H1 (cell line): ENCODE results near the gene GBX1. TPM values are rescaled to one million over a fixed set of nuclear protein-coding genes. Genes with fewer than 3 reads are reported as not detected.

Experiments
- CTCF ChIA-PET: fragments of 300-600 bp; sonication (Branson Sonifier 250); formaldehyde crosslinking; loops from one replicate; lab custom pipeline; 2021; ENCODE audit not compliant: partially characterized antibody; lab: Charles Lee
- POLR2A ChIA-PET: fragments of 300-600 bp; sonication (Branson Sonifier 250); formaldehyde crosslinking; loops from one replicate; lab custom pipeline; 2021; ENCODE audit warnings: inconsistent platforms; ENCODE audit not compliant: partially characterized antibody; lab: Charles Lee
- DNase-seq, 2 experiments: peaks; one replicate each; pipeline versions ENCODE4 v3.0.0 to v3.0.0-alpha.2; 2010 to 2022; ENCODE audit warnings: low spot score in 2 of 2, low read depth in 1 of 2, mixed read lengths in 1 of 2
- FAIRE-seq: peaks from 2 replicates; lab custom pipeline; 2011; peaks lifted over from hg19 to GRCh38; lab: Jason Lieb, UNC
- H2AFZ ChIP-seq: 2 replicates; pipeline ENCODE4 v1.8.1; 2012; ENCODE audit warnings: low read length, inconsistent platforms
- H2AK5ac ChIP-seq: 2 replicates; pipeline ENCODE4 v1.6.1; 2013; ENCODE audit warnings: low read depth, low read length
- H2BK120ac ChIP-seq: replicated peaks from 2 replicates; pipeline ENCODE3; 2013; ENCODE audit warnings: low read depth, low read length, inconsistent platforms
- H2BK12ac ChIP-seq: 2 replicates; pipeline ENCODE4 v1.6.1; 2013; ENCODE audit warnings: low read depth, low read length
- H2BK15ac ChIP-seq: 2 replicates; pipeline ENCODE4 v1.6.1; 2013; ENCODE audit warnings: low read length
- H2BK20ac ChIP-seq: 2 replicates; pipeline ENCODE4 v1.6.1; 2013; ENCODE audit warnings: low read length
- H2BK5ac ChIP-seq: 2 replicates; pipeline ENCODE4 v1.6.1; 2013; ENCODE audit warnings: low read depth, low read length
- H3K14ac ChIP-seq: 2 replicates; pipeline ENCODE4 v1.6.1; 2013; ENCODE audit warnings: inconsistent platforms; ENCODE audit not compliant: insufficient read length
- H3K18ac ChIP-seq: 2 replicates; pipeline ENCODE4 v1.6.1; 2013; ENCODE audit warnings: low read length; ENCODE audit errors: extremely low read depth
- H3K23ac ChIP-seq: 2 replicates; pipeline ENCODE4 v1.6.1; 2013; ENCODE audit warnings: inconsistent platforms; ENCODE audit not compliant: insufficient read length
- H3K23me2 ChIP-seq: 2 replicates; pipeline ENCODE4 v1.6.1; 2013; ENCODE audit warnings: low read depth, low read length
- H3K27ac ChIP-seq: 2 replicates; pipeline ENCODE4 v1.6.1; 2011; ENCODE audit warnings: low read depth, low read length, inconsistent platforms
- H3K27me3 ChIP-seq, 4 experiments: replicated peaks in 1 of 4; 1 replicate in 1 of 4; 2 replicates in 3 of 4; pipeline versions ENCODE4 v1.6.1 to v1.8.1; 2011 to 2013; ENCODE audit warnings: low read length in 3 of 4, mild to moderate bottlenecking in 3 of 4, inconsistent platforms in 2 of 4, mixed read lengths in 2 of 4, moderate library complexity in 1 of 4; ENCODE audit not compliant: control insufficient read depth in 3 of 4, insufficient read depth in 3 of 4; ENCODE audit errors: extremely low read depth in 1 of 4
- H3K36me3 ChIP-seq, 4 experiments: 2 replicates each; pipeline versions ENCODE4 v1.6.1 to v1.8.1; 2011 to 2013; ENCODE audit warnings: mild to moderate bottlenecking in 4 of 4, low read length in 3 of 4, moderate library complexity in 2 of 4, control low read depth in 1 of 4, inconsistent platforms in 1 of 4; ENCODE audit not compliant: insufficient read depth in 4 of 4, control insufficient read depth in 2 of 4
- H3K4ac ChIP-seq: replicated peaks from 2 replicates; pipeline ENCODE3; 2013; ENCODE audit warnings: low read length, low read depth, mixed read lengths, inconsistent platforms; ENCODE audit not compliant: insufficient read length
- H3K4me1 ChIP-seq, 4 experiments: replicated peaks in 1 of 4; 1 replicate in 1 of 4; 2 replicates in 3 of 4; pipeline versions ENCODE4 v1.6.1 to v1.8.1; 2011 to 2013; ENCODE audit warnings: low read length in 3 of 4, inconsistent platforms in 2 of 4, mixed read lengths in 1 of 4; ENCODE audit not compliant: insufficient read depth in 4 of 4, control insufficient read depth in 3 of 4
- H3K4me2 ChIP-seq, 2 experiments: 2 replicates each; pipeline versions ENCODE4 v1.6.1 to v1.8.1; 2011 to 2013; ENCODE audit warnings: low read depth in 2 of 2, low read length in 2 of 2, control low read depth in 1 of 2, inconsistent platforms in 1 of 2, mild to moderate bottlenecking in 1 of 2; ENCODE audit not compliant: insufficient read depth in 1 of 2
- H3K4me3 ChIP-seq, 4 experiments: fragments of 200-600, 300-600 bp in 1 of 4; sonication (generic), shearing (Covaris generic), sonication (Bioruptor Twin) in 1 of 4; 2 replicates each; pipeline versions ENCODE4 v1.5.1 to v1.8.1; 2011 to 2016; ENCODE audit warnings: low read length in 4 of 4, low read depth in 3 of 4, control low read depth in 2 of 4, inconsistent platforms in 2 of 4, mild to moderate bottlenecking in 2 of 4, mixed read lengths in 1 of 4, moderate library complexity in 1 of 4; ENCODE audit not compliant: insufficient read depth in 2 of 4; ENCODE audit errors: extremely low read depth in 1 of 4
- H3K56ac ChIP-seq: replicated peaks from 2 replicates; pipeline ENCODE3; 2013; ENCODE audit warnings: low read depth, mild to moderate bottlenecking, mixed read lengths, low read length, inconsistent platforms; ENCODE audit not compliant: insufficient read length
- H3K79me1 ChIP-seq: 2 replicates; pipeline ENCODE4 v1.6.1; 2013; ENCODE audit warnings: low read depth, low read length, control low read depth
- H3K79me2 ChIP-seq, 2 experiments: 2 replicates each; pipeline versions ENCODE4 v1.6.1 to v1.8.1; 2012 to 2013; ENCODE audit warnings: low read length in 2 of 2, mild to moderate bottlenecking in 2 of 2, inconsistent platforms in 1 of 2; ENCODE audit not compliant: insufficient read depth in 2 of 2, control insufficient read depth in 1 of 2
- H3K9ac ChIP-seq, 4 experiments: replicated peaks in 1 of 4; 1 replicate in 1 of 4; 2 replicates in 3 of 4; pipeline versions ENCODE4 v1.6.1 to v1.8.1; 2011 to 2013; ENCODE audit warnings: low read depth in 3 of 4, low read length in 3 of 4, control low read depth in 2 of 4, mild to moderate bottlenecking in 2 of 4, moderate library complexity in 2 of 4, inconsistent platforms in 1 of 4; ENCODE audit errors: extremely low read depth in 1 of 4
- H3K9me3 ChIP-seq, 2 experiments: 2 replicates each; pipeline versions ENCODE4 v1.6.1 to v1.8.1; 2012 to 2013; ENCODE audit warnings: mild to moderate bottlenecking in 2 of 2, moderate library complexity in 2 of 2, control low read depth in 1 of 2, inconsistent platforms in 1 of 2, low read depth in 1 of 2, low read length in 1 of 2, mixed read lengths in 1 of 2; ENCODE audit not compliant: insufficient read depth in 2 of 2
- H4K20me1 ChIP-seq, 2 experiments: replicated peaks in 1 of 2; 2 replicates each; pipeline versions ENCODE3 to v1.8.1; 2011 to 2013; ENCODE audit warnings: inconsistent platforms in 2 of 2, low read length in 2 of 2, mild to moderate bottlenecking in 1 of 2; ENCODE audit not compliant: insufficient read depth in 2 of 2, control insufficient read depth in 1 of 2
- H4K5ac ChIP-seq: 2 replicates; pipeline ENCODE4 v1.6.1; 2013; ENCODE audit warnings: low read length, low read depth, mixed read lengths, inconsistent platforms; ENCODE audit not compliant: insufficient read length
- H4K8ac ChIP-seq: 2 replicates; pipeline ENCODE4 v1.8.0; 2013; ENCODE audit warnings: mild to moderate bottlenecking, moderate library complexity, low read length, inconsistent platforms; ENCODE audit not compliant: insufficient read depth; ENCODE audit errors: extremely low read depth
- H4K91ac ChIP-seq: replicated peaks from 2 replicates; pipeline ENCODE3; 2013; ENCODE audit warnings: low read length, mixed read lengths, inconsistent platforms; ENCODE audit not compliant: insufficient read length
- EGR1 ChIP-seq: IDR thresholded peaks from 2 replicates; pipeline ENCODE4 v1.6.1; 2011; ENCODE audit warnings: low read depth, low read length, borderline replicate concordance
- SP1 ChIP-seq: IDR thresholded peaks from 2 replicates; pipeline ENCODE4 v1.6.1; 2011; ENCODE audit warnings: low read depth, low read length
- TBP ChIP-seq: IDR thresholded peaks from 2 replicates; pipeline ENCODE4 v1.6.1; 2011; ENCODE audit warnings: low read depth, low read length, improper control_type of control experiment
- TEAD4 ChIP-seq: IDR thresholded peaks from 2 replicates; pipeline ENCODE4 v1.6.1; 2012; ENCODE audit warnings: low read depth, low read length, inconsistent platforms, mixed read lengths
- ZNF274 ChIP-seq: IDR thresholded peaks from 2 replicates; pipeline ENCODE4 v1.7.0; 2012; ENCODE audit warnings: low read length, borderline replicate concordance; ENCODE audit errors: extremely low read depth
- WGBS, 2 experiments: shearing (Covaris generic) in 1 of 2; methylation state at CpG; one replicate each; pipeline versions ENCODE4 v1.1.6 to v1.1.7; 2013 to 2015; ENCODE audit warnings: low lambda C conversion rate in 2 of 2, mixed read lengths in 2 of 2, inconsistent platforms in 1 of 2, low coverage in 1 of 2, missing lambda C conversion rate in 1 of 2; ENCODE audit not compliant: insufficient replicate concordance in 2 of 2, insufficient coverage in 1 of 2, insufficient read length in 1 of 2; ENCODE audit errors: extremely low coverage in 1 of 2, missing lambda C conversion rate in 1 of 2; 5-methylcytosine and 5-hydroxymethylcytosine counted together
- polyA plus RNA-seq, 7 experiments: library from polyadenylated mRNA; depleted of rRNA in 3 of 7; stranded (reverse) in 5 of 7; unstranded in 2 of 7; fragments of >200 nt in 5 of 7; fragments of 200-250 nt in 2 of 7; gene quantifications; 1 replicate in 5 of 7; 2 replicates in 1 of 7; 4 replicates in 1 of 7; pipeline versions ENCODE4 v1.2.1 to v1.2.3, GENCODE V29; 2011 to 2013; ENCODE audit warnings: missing spikeins in 2 of 7, mixed read lengths in 2 of 7
- total RNA-seq: library from RNA; stranded (reverse); fragmentation: NEBNext Ultra II Directional; extraction: Animal tissue kit (Norgen Biotek cat#: 25700); gene quantifications from 2 replicates; pipeline ENCODE4 v1.2.1, GENCODE V29; 2021

The GBX1 gene
- total and polyA plus RNA-seq, 2 of the 8 experiments (the other 6 are each of a cell fraction or from before 2014, with no cell fraction given): not detected

GRCh38 chr7:151213826-151214225 lies 46.3 kb upstream of the GBX1 start:
- no peak overlapping the region for H3K23ac ChIP-seq
- no peak overlapping the region for H3K4me2 ChIP-seq
- no peak overlapping the region for H3K18ac ChIP-seq
- FAIRE-seq: no peak
- no peaks in the 10 kb centered on the region for H3K23me2 ChIP-seq
- no peak overlapping the region for H2BK20ac ChIP-seq
- no peak overlapping the region for H2AFZ ChIP-seq
- H3K4me1 ChIP-seq: peaks cover 0 to 6% (median 3%) of the 10 kb centered on the region in 4 experiments; a peak in 4 of 7 replicates
- H2BK12ac ChIP-seq: no peak overlapping the region
- H3K56ac ChIP-seq: no peak overlapping the region
- POLR2A ChIA-PET: interaction anchor here (1.5 to 5.7 kb wide), 2 partner anchors 12 to 15 kb away, joined by 6 to 36 read pairs; partner anchors contain the start of gene ABCF2
- H2BK5ac ChIP-seq: no peak overlapping the region
- H3K36me3 ChIP-seq: peaks cover 27 to 63% (median 47%) of the 10 kb centered on the region in 4 experiments
- no peak overlapping the region; the same call in 1 of the 2 replicates for H4K8ac ChIP-seq
- no peak for DNase-seq
- no peak overlapping the region for H2BK120ac ChIP-seq
- H3K4me3 ChIP-seq: no peak overlapping the region
- H3K27me3 ChIP-seq: no peaks in the 10 kb centered on the region
- H3K4ac ChIP-seq: no peak overlapping the region
- H3K14ac ChIP-seq: no peak overlapping the region
- H4K5ac ChIP-seq: no peak overlapping the region
- H3K79me1 ChIP-seq: no peaks in the 10 kb centered on the region
- H4K91ac ChIP-seq: no peak overlapping the region
- H3K9me3 ChIP-seq: no peaks in the 10 kb centered on the region
- CTCF ChIA-PET: interaction anchor here (0.7 to 4.0 kb wide), 10 partner anchors 9 to 202 kb away, joined by 3 to 25 read pairs (median 4); partner anchors contain the start of gene GBX1
- H2BK15ac ChIP-seq: no peak overlapping the region
- peaks cover 5 to 6% of the 10 kb centered on the region in 2 experiments for H4K20me1 ChIP-seq
- H3K79me2 ChIP-seq: no peaks in the 10 kb centered on the region
- WGBS, 2 experiments: 98% methylated on average over 3 of the region's 3 CpGs; no CpG with 5 or more reads in 1 of the 2 experiments
- H2AK5ac ChIP-seq: no peak overlapping the region
- H3K27ac ChIP-seq: no peak overlapping the region
- H3K9ac ChIP-seq: no peak overlapping the region
- TF ChIP-seq SP1 (no peak), ZNF274 (no peak), TBP (no peak), EGR1 (no peak), TEAD4 (no peak)
- TF ChIP-seq, all 59 proteins: peak for 0
